ENCODE data around the gene TBPL2. TPM values are rescaled to one million over a fixed set of nuclear protein-coding genes. Genes with fewer than 3 reads are reported as not detected.
"Not testable (repeated sequence)": the region's sequence is repeated elsewhere in the genome, so short reads cannot be mapped to it uniquely, and the experiment has no call there.

The TBPL2 gene
- total RNA-seq, 1 donor from 2014 or later: not detected

GRCh38 chr14:55425091-55425490 is 15.3 kb downstream of the TBPL2 start:
- TF ChIP-seq CTCF (IDR thresholded peaks at IDR 0.05): no peak

DNA sequence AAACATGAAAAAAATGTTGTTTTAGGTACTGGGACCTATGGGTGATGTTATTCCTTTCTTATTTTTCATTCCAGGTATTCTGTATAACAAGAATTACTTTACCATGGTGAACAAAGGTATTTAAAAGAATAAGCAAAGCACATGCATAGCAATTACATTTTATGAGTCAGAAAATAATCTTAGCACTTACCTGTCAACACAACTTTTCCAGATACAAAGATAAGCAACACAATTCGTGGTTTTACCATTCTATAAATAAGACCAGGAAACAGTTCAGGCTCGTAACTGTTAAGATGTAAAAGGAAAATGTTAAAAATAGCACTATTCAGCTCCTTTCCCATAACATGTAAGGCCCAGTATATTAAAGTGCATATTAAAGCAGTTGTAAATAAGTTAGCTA is 16.4 kb downstream of the TBPL2 start:
- Histone ChIP-seq H3K9me3 (no peaks in the 10 kb centered on the region), H3K27ac (no peak overlapping the region), H3K4me1 (no peaks in the 10 kb centered on the region), H3K36me3 (no peaks in the 10 kb centered on the region), H3K4me3 (no peak overlapping the region), H3K27me3 (ENCODE audit: low read depth) (no peaks in the 10 kb centered on the region)
- ATAC-seq (no peak), DNase-seq (no peak)
- intact Hi-C loops (cut with DNase I): no loop called here
- no peak for TF ChIP-seq CTCF (IDR thresholded peaks at IDR 0.05)

More at GRCh38 chr14:55425091-55425490, 15.3 kb downstream of the TBPL2 start:
- DNase-seq: no peak
- Histone ChIP-seq H3K4me3 (no peak overlapping the region), H3K27ac (no peak overlapping the region), H3K4me1 (no peaks in the 10 kb centered on the region), H3K9me3 (no peaks in the 10 kb centered on the region), H3K27me3 (ENCODE audit: low read depth) (no peaks in the 10 kb centered on the region), H3K36me3 (no peaks in the 10 kb centered on the region)
- intact Hi-C loops (cut with DNase I): no loop called here
- no peak for ATAC-seq

GRCh38 chr14:55422338-55422737 is 18.1 kb downstream of the TBPL2 start:
- ATAC-seq; H3K27ac ChIP-seq; H3K27me3 ChIP-seq (ENCODE audit: low read depth); H3K9me3 ChIP-seq; H3K36me3 ChIP-seq; intact Hi-C loops (cut with DNase I); H3K4me1 ChIP-seq; H3K4me3 ChIP-seq; DNase-seq: not testable (repeated sequence)

DNA sequence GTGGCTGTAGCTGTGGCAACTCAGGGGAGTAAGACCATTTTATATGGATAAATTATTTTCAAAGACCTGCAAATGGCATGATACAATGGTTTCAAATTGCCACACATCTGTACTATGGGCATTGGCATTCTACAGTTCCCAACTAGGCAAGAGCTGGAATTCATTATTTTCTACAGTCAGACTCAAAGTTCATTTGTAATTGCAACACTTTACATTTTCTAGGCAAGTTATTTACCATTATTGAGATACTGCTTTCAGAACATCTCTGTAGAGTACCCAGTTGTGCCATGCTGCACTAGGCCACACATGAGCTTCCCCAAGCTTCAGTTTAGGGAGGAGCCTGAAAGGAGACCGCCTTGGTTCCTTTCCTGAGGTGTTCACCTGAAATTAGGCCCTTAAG is 20.8 kb downstream of the TBPL2 start:
- Histone ChIP-seq H3K4me1 (no peaks in the 10 kb centered on the region), H3K4me3 (no peak overlapping the region), H3K27me3 (ENCODE audit: low read depth) (no peaks in the 10 kb centered on the region), H3K36me3 (no peaks in the 10 kb centered on the region), H3K27ac (no peak overlapping the region), H3K9me3 (no peaks in the 10 kb centered on the region)
- no peak for TF ChIP-seq CTCF (IDR thresholded peaks at IDR 0.05)
- intact Hi-C loops (cut with DNase I): no loop called here
- DNase-seq: no peak
- no peak for ATAC-seq

DNA sequence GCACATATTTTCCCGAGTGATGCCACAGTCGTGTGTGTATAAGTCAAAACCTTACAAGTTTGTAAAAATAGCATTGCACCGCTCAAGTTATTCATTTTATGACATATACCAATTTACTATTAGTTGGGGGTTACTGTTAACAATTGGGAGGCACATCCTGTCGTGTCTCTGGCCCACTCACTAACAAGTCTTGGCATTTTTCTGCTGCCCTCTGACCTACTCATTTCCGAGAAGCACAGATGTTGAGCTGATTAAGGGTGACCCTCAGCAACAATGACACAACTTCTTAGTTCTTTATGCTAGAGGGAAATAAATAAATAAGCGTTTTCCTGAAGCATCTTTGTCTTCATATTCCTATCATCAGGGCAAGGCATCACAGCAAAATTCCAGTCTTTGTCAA is 22.0 kb downstream of the TBPL2 start:
- ATAC-seq: no peak
- H3K9me3 ChIP-seq: no peaks in the 10 kb centered on the region

DNA sequence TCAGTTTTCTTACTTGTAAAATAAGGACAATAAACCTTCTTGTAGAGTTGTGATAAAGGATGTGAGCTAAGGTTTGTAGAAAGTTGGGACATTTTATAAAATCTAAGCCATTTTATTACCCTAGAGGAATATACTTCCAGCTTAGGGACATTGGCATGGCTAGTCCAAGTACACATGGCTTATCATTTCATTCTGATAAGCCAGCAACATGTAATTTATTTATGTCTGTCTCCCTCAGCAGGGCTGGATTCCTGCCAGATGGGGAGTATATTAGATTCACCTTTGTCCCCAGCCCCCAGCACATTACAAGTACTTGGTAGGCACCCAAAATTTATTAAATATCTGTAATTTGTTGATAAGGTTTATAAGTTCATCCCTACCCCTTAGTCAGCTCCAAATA is 22.5 kb downstream of the TBPL2 start:
- no peak for TF ChIP-seq CTCF (IDR thresholded peaks at IDR 0.05)
- DNase-seq: no peak
- Histone ChIP-seq H3K4me3 (no peak overlapping the region), H3K27me3 (ENCODE audit: low read depth) (no peaks in the 10 kb centered on the region), H3K4me1 (no peaks in the 10 kb centered on the region), H3K9me3 (no peaks in the 10 kb centered on the region), H3K27ac (no peak overlapping the region), H3K36me3 (no peaks in the 10 kb centered on the region)
- intact Hi-C loops (cut with DNase I): no loop called here
- no peak for ATAC-seq

More for the DNA sequence above, 22.0 kb downstream of the TBPL2 start:
- Histone ChIP-seq H3K36me3 (no peaks in the 10 kb centered on the region), H3K27ac (no peak overlapping the region), H3K27me3 (ENCODE audit: low read depth) (no peaks in the 10 kb centered on the region), H3K4me1 (no peaks in the 10 kb centered on the region), H3K4me3 (no peak overlapping the region)
- no peak for TF ChIP-seq CTCF (IDR thresholded peaks at IDR 0.05)
- DNase-seq: no peak
- intact Hi-C loops (cut with DNase I): no loop called here
